Measurements from ENCODE around the gene AGBL2. TPM values are rescaled to one million over a fixed set of nuclear protein-coding genes. Genes with fewer than 3 reads are reported as not detected.

The AGBL2 gene
- total and polyA plus RNA-seq, 2 of the 8 experiments (the other 6 are each of a cell fraction or from before 2014, with no cell fraction given): 2.1 to 6.5 TPM

DNA sequence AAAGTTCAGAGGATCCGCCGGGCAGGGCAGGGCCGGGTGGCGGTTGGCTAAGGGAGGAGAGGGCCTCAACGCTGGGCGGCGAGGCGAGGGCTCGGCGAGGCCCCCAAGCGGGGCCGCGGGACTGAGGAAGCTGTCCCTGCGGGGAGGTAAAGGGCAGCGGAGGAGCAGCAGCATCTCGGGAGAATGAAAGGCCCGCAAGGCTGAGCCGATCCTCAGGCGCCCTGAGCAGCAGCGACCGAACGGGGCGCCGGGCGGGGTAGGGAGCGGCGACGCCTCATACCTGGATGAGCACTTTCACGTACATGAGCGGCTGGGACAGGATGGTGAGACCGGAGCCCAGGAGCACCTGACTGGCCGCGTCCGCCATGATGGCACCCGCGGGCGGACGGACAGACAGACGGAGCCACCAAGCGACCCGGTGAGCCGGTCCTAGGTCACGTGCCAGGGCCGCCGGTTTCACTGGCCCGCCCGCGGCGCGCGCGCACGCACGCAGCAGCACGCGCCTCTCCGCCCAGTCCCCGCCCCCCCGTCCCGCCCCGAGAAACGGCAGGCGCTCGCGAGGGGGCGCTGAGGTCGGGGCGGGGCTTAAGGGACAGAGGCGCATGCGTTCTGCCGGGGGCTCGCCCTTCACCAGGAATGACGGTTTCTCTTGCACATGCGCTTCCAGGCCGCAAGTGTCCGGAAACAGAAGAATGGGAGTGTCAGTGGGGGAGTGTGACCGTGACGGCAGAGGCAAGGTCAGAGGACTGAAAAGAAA, 72.9 kb downstream of the AGBL2 start, which contains the start of gene MTCH2 (continued):
- TF ChIP-seq CHD7 (IDR thresholded peaks at IDR 0.05; ENCODE audit: insufficient replicate concordance, low read length) (no peak), CREB1 (IDR thresholded peaks at IDR 0.05) (peak; percentile 68; the same call in 1 of the 2 replicates), FOSL1 (IDR thresholded peaks at IDR 0.05; ENCODE audit: insufficient read depth, low read depth, low read length) (peak; percentile 42; the same call in 1 of the 2 replicates), KDM1A (IDR thresholded peaks at IDR 0.05; ENCODE audit: borderline replicate concordance, low read length) (no peak), JUN (IDR thresholded peaks at IDR 0.05; ENCODE audit: low read depth, low read length) (no peak), BACH1 (IDR thresholded peaks at IDR 0.05; ENCODE audit: low read length) (no peak; the same call in 1 of the 2 replicates), PHF8 (conservative IDR thresholded peaks at IDR 0.05; ENCODE audit: low read depth, low read length) (peak; percentile 96), CHD2 (IDR thresholded peaks at IDR 0.05; ENCODE audit: low read length) (peak; percentile 65), KDM4A (IDR thresholded peaks at IDR 0.05; ENCODE audit: low read depth, low read length, severe bottlenecking) (peak; percentile 90), EP300 (IDR thresholded peaks at IDR 0.05; ENCODE audit: borderline replicate concordance in 1 of 2, low read depth in 2 of 2, low read length in 2 of 2) (no peak)

All from H1 (cell line).